H1 (cell line): ENCODE results near the gene SGK1. TPM values are rescaled to one million over a fixed set of nuclear protein-coding genes. Genes with fewer than 3 reads are reported as not detected.
A peak's percentile ranks its signal among the peaks of the same experiment; 100 is the strongest.

ENCODE experiments used
- CTCF ChIA-PET: fragments of 300-600 bp; sonication (Branson Sonifier 250); formaldehyde crosslinking; loops from one replicate; lab custom pipeline; 2021; ENCODE audit not compliant: partially characterized antibody; lab: Charles Lee
- POLR2A ChIA-PET: fragments of 300-600 bp; sonication (Branson Sonifier 250); formaldehyde crosslinking; loops from one replicate; lab custom pipeline; 2021; ENCODE audit warnings: inconsistent platforms; ENCODE audit not compliant: partially characterized antibody; lab: Charles Lee
- DNase-seq, 2 experiments: peaks; one replicate each; pipeline versions ENCODE4 v3.0.0 to v3.0.0-alpha.2; 2010 to 2022; ENCODE audit warnings: low spot score in 2 of 2, low read depth in 1 of 2, mixed read lengths in 1 of 2
- FAIRE-seq: peaks from 2 replicates; lab custom pipeline; 2011; peaks lifted over from hg19 to GRCh38; lab: Jason Lieb, UNC
- H2AFZ ChIP-seq: 2 replicates; pipeline ENCODE4 v1.8.1; 2012; ENCODE audit warnings: low read length, inconsistent platforms
- H2AK5ac ChIP-seq: 2 replicates; pipeline ENCODE4 v1.6.1; 2013; ENCODE audit warnings: low read depth, low read length
- H2BK120ac ChIP-seq: replicated peaks from 2 replicates; pipeline ENCODE3; 2013; ENCODE audit warnings: low read depth, low read length, inconsistent platforms
- H2BK12ac ChIP-seq: 2 replicates; pipeline ENCODE4 v1.6.1; 2013; ENCODE audit warnings: low read depth, low read length
- H2BK15ac ChIP-seq: 2 replicates; pipeline ENCODE4 v1.6.1; 2013; ENCODE audit warnings: low read length
- H2BK20ac ChIP-seq: 2 replicates; pipeline ENCODE4 v1.6.1; 2013; ENCODE audit warnings: low read length
- H2BK5ac ChIP-seq: 2 replicates; pipeline ENCODE4 v1.6.1; 2013; ENCODE audit warnings: low read depth, low read length
- H3K14ac ChIP-seq: 2 replicates; pipeline ENCODE4 v1.6.1; 2013; ENCODE audit warnings: inconsistent platforms; ENCODE audit not compliant: insufficient read length
- H3K18ac ChIP-seq: 2 replicates; pipeline ENCODE4 v1.6.1; 2013; ENCODE audit warnings: low read length; ENCODE audit errors: extremely low read depth
- H3K23ac ChIP-seq: 2 replicates; pipeline ENCODE4 v1.6.1; 2013; ENCODE audit warnings: inconsistent platforms; ENCODE audit not compliant: insufficient read length
- H3K23me2 ChIP-seq: 2 replicates; pipeline ENCODE4 v1.6.1; 2013; ENCODE audit warnings: low read depth, low read length
- H3K27ac ChIP-seq: 2 replicates; pipeline ENCODE4 v1.6.1; 2011; ENCODE audit warnings: low read depth, low read length, inconsistent platforms
- H3K27me3 ChIP-seq, 4 experiments: replicated peaks in 1 of 4; 1 replicate in 1 of 4; 2 replicates in 3 of 4; pipeline versions ENCODE4 v1.6.1 to v1.8.1; 2011 to 2013; ENCODE audit warnings: low read length in 3 of 4, mild to moderate bottlenecking in 3 of 4, inconsistent platforms in 2 of 4, mixed read lengths in 2 of 4, moderate library complexity in 1 of 4; ENCODE audit not compliant: control insufficient read depth in 3 of 4, insufficient read depth in 3 of 4; ENCODE audit errors: extremely low read depth in 1 of 4
- H3K36me3 ChIP-seq, 4 experiments: 2 replicates each; pipeline versions ENCODE4 v1.6.1 to v1.8.1; 2011 to 2013; ENCODE audit warnings: mild to moderate bottlenecking in 4 of 4, low read length in 3 of 4, moderate library complexity in 2 of 4, control low read depth in 1 of 4, inconsistent platforms in 1 of 4; ENCODE audit not compliant: insufficient read depth in 4 of 4, control insufficient read depth in 2 of 4
- H3K4ac ChIP-seq: replicated peaks from 2 replicates; pipeline ENCODE3; 2013; ENCODE audit warnings: low read length, low read depth, mixed read lengths, inconsistent platforms; ENCODE audit not compliant: insufficient read length
- H3K4me1 ChIP-seq, 4 experiments: replicated peaks in 1 of 4; 1 replicate in 1 of 4; 2 replicates in 3 of 4; pipeline versions ENCODE4 v1.6.1 to v1.8.1; 2011 to 2013; ENCODE audit warnings: low read length in 3 of 4, inconsistent platforms in 2 of 4, mixed read lengths in 1 of 4; ENCODE audit not compliant: insufficient read depth in 4 of 4, control insufficient read depth in 3 of 4
- H3K4me2 ChIP-seq, 2 experiments: 2 replicates each; pipeline versions ENCODE4 v1.6.1 to v1.8.1; 2011 to 2013; ENCODE audit warnings: low read depth in 2 of 2, low read length in 2 of 2, control low read depth in 1 of 2, inconsistent platforms in 1 of 2, mild to moderate bottlenecking in 1 of 2; ENCODE audit not compliant: insufficient read depth in 1 of 2
- H3K4me3 ChIP-seq, 4 experiments: fragments of 200-600, 300-600 bp in 1 of 4; sonication (generic), shearing (Covaris generic), sonication (Bioruptor Twin) in 1 of 4; 2 replicates each; pipeline versions ENCODE4 v1.5.1 to v1.8.1; 2011 to 2016; ENCODE audit warnings: low read length in 4 of 4, low read depth in 3 of 4, control low read depth in 2 of 4, inconsistent platforms in 2 of 4, mild to moderate bottlenecking in 2 of 4, mixed read lengths in 1 of 4, moderate library complexity in 1 of 4; ENCODE audit not compliant: insufficient read depth in 2 of 4; ENCODE audit errors: extremely low read depth in 1 of 4
- H3K56ac ChIP-seq: replicated peaks from 2 replicates; pipeline ENCODE3; 2013; ENCODE audit warnings: low read depth, mild to moderate bottlenecking, mixed read lengths, low read length, inconsistent platforms; ENCODE audit not compliant: insufficient read length
- H3K79me1 ChIP-seq: 2 replicates; pipeline ENCODE4 v1.6.1; 2013; ENCODE audit warnings: low read depth, low read length, control low read depth
- H3K79me2 ChIP-seq, 2 experiments: 2 replicates each; pipeline versions ENCODE4 v1.6.1 to v1.8.1; 2012 to 2013; ENCODE audit warnings: low read length in 2 of 2, mild to moderate bottlenecking in 2 of 2, inconsistent platforms in 1 of 2; ENCODE audit not compliant: insufficient read depth in 2 of 2, control insufficient read depth in 1 of 2
- H3K9ac ChIP-seq, 4 experiments: replicated peaks in 1 of 4; 1 replicate in 1 of 4; 2 replicates in 3 of 4; pipeline versions ENCODE4 v1.6.1 to v1.8.1; 2011 to 2013; ENCODE audit warnings: low read depth in 3 of 4, low read length in 3 of 4, control low read depth in 2 of 4, mild to moderate bottlenecking in 2 of 4, moderate library complexity in 2 of 4, inconsistent platforms in 1 of 4; ENCODE audit errors: extremely low read depth in 1 of 4
- H3K9me3 ChIP-seq, 2 experiments: 2 replicates each; pipeline versions ENCODE4 v1.6.1 to v1.8.1; 2012 to 2013; ENCODE audit warnings: mild to moderate bottlenecking in 2 of 2, moderate library complexity in 2 of 2, control low read depth in 1 of 2, inconsistent platforms in 1 of 2, low read depth in 1 of 2, low read length in 1 of 2, mixed read lengths in 1 of 2; ENCODE audit not compliant: insufficient read depth in 2 of 2
- H4K20me1 ChIP-seq, 2 experiments: replicated peaks in 1 of 2; 2 replicates each; pipeline versions ENCODE3 to v1.8.1; 2011 to 2013; ENCODE audit warnings: inconsistent platforms in 2 of 2, low read length in 2 of 2, mild to moderate bottlenecking in 1 of 2; ENCODE audit not compliant: insufficient read depth in 2 of 2, control insufficient read depth in 1 of 2
- H4K5ac ChIP-seq: 2 replicates; pipeline ENCODE4 v1.6.1; 2013; ENCODE audit warnings: low read length, low read depth, mixed read lengths, inconsistent platforms; ENCODE audit not compliant: insufficient read length
- H4K8ac ChIP-seq: 2 replicates; pipeline ENCODE4 v1.8.0; 2013; ENCODE audit warnings: mild to moderate bottlenecking, moderate library complexity, low read length, inconsistent platforms; ENCODE audit not compliant: insufficient read depth; ENCODE audit errors: extremely low read depth
- H4K91ac ChIP-seq: replicated peaks from 2 replicates; pipeline ENCODE3; 2013; ENCODE audit warnings: low read length, mixed read lengths, inconsistent platforms; ENCODE audit not compliant: insufficient read length
- EZH2 ChIP-seq: fragments of 200-600 bp; sonication (generic); IDR thresholded peaks from 2 replicates; pipeline ENCODE4 v1.7.1; 2012; ENCODE audit warnings: low read depth, mild to moderate bottlenecking, moderate library complexity, low read length, inconsistent platforms; ENCODE audit not compliant: severe bottlenecking
- GTF2F1 ChIP-seq: IDR thresholded peaks from 2 replicates; pipeline ENCODE4 v1.6.1; 2012; ENCODE audit warnings: low read depth, low read length, improper control_type of control experiment, borderline replicate concordance
- WGBS, 2 experiments: shearing (Covaris generic) in 1 of 2; methylation state at CpG; one replicate each; pipeline versions ENCODE4 v1.1.6 to v1.1.7; 2013 to 2015; ENCODE audit warnings: low lambda C conversion rate in 2 of 2, mixed read lengths in 2 of 2, inconsistent platforms in 1 of 2, low coverage in 1 of 2, missing lambda C conversion rate in 1 of 2; ENCODE audit not compliant: insufficient replicate concordance in 2 of 2, insufficient coverage in 1 of 2, insufficient read length in 1 of 2; ENCODE audit errors: extremely low coverage in 1 of 2, missing lambda C conversion rate in 1 of 2; 5-methylcytosine and 5-hydroxymethylcytosine counted together
- polyA plus RNA-seq, 7 experiments: library from polyadenylated mRNA; depleted of rRNA in 3 of 7; stranded (reverse) in 5 of 7; unstranded in 2 of 7; fragments of >200 nt in 5 of 7; fragments of 200-250 nt in 2 of 7; gene quantifications; 1 replicate in 5 of 7; 2 replicates in 1 of 7; 4 replicates in 1 of 7; pipeline versions ENCODE4 v1.2.1 to v1.2.3, GENCODE V29; 2011 to 2013; ENCODE audit warnings: missing spikeins in 2 of 7, mixed read lengths in 2 of 7
- total RNA-seq: library from RNA; stranded (reverse); fragmentation: NEBNext Ultra II Directional; extraction: Animal tissue kit (Norgen Biotek cat#: 25700); gene quantifications from 2 replicates; pipeline ENCODE4 v1.2.1, GENCODE V29; 2021

SGK1 gene
- total and polyA plus RNA-seq, 2 of the 8 experiments (the other 6 are each of a cell fraction or from before 2014, with no cell fraction given): 14.5 to 18.4 TPM

DNA sequence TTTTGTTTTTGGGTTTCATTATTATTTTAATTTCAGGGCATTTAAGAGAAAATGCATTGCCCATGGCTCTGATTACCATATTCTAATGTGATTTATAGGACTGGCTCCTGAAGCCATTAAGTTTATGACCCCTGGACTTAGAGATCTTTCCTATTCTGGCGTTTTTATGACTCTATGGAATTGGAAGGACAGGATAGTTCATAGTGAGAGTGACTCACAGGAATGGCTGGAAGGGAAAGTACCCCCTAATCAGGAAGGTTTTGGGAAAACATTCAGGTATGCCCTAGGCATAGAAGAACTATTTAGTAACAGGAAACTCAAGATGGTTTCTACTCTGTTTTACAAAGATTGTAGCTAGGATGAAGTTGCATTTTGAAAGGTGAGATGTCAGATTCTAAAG lies 156.9 kb downstream of the SGK1 start:
- Histone ChIP-seq H3K79me2 (no peaks in the 10 kb centered on the region), H3K9me3 (peaks cover 0 to 3% of the 10 kb centered on the region in 2 experiments; a peak in 1 of 4 replicates), H2BK20ac (no peak overlapping the region), H3K79me1 (no peaks in the 10 kb centered on the region), H4K5ac (no peak overlapping the region), H3K9ac (no peak overlapping the region), H3K23me2 (no peaks in the 10 kb centered on the region), H3K4me2 (peak overlapping the region; percentile 2 to 8; a peak in 2 of 4 replicates), H4K91ac (no peak overlapping the region), H3K27ac (no peak overlapping the region; the same call in 1 of the 2 replicates), H3K27me3 (no peaks in the 10 kb centered on the region), H2AK5ac (no peak overlapping the region), H3K36me3 (no peaks in the 10 kb centered on the region), H4K20me1 (no peaks in the 10 kb centered on the region), H3K23ac (no peak overlapping the region), H3K4ac (no peak overlapping the region), H3K56ac (no peak overlapping the region), H3K18ac (no peak overlapping the region), H4K8ac (no peak overlapping the region), H2BK5ac (no peak overlapping the region), H3K4me1 (peaks cover 0 to 3% (median 3%) of the 10 kb centered on the region in 4 experiments; a peak in 4 of 7 replicates), H3K14ac (no peak overlapping the region), H2BK15ac (no peak overlapping the region), H3K4me3 (no peak overlapping the region), H2BK12ac (0 out of 2 replicates have a peak overlapping the region, but pooled peaks have one; percentile 40), H2BK120ac (no peak overlapping the region), H2AFZ (peak overlapping the region; percentile 69; the same call in 1 of the 2 replicates)
- ChIA-PET POLR2A (no interaction called here), CTCF (interaction anchor here (1.4 to 1.7 kb wide), 3 partner anchors 37 to 727 kb away, joined by 3 to 5 read pairs (median 4); no protein-coding TSS in a partner anchor)
- WGBS, 2 experiments: 33% methylated on average over 1 of the region's 1 CpG; no CpG with 5 or more reads in 1 of the 2 experiments
- TF ChIP-seq EZH2 (no peak), GTF2F1 (no peak)
- no peak for FAIRE-seq
- no peak for DNase-seq
